Heart right ventricle (tissue), 16 donors: ENCODE results near the gene GNG7. TPM values are rescaled to one million over a fixed set of nuclear protein-coding genes. Genes with fewer than 3 reads are reported as not detected.
A peak's percentile ranks its signal among the peaks of the same experiment; 100 is the strongest.

Experiments used
- ATAC-seq, 8 donors: fragments of 200-7000 bp; cut with Tn5 transposase; one replicate each; pipeline ENCODE4 v1.9.1; 2020; ENCODE audit warnings: mild to moderate bottlenecking in 8 of 8, moderate library complexity in 8 of 8, moderate number of reproducible peaks in 1 of 8
- DNase-seq, 2 donors: peaks; one replicate each; pipeline ENCODE4 v3.0.0-alpha.2; 2020
- H3K27ac ChIP-seq, 10 donors: fragments of 200-600 bp; sonication (generic) in 2 of 10; one replicate each; pipeline versions ENCODE4 v1.5.0 to v1.8.0; 2020 to 2022; ENCODE audit warnings: mild to moderate bottlenecking in 3 of 10
- H3K27me3 ChIP-seq, 7 donors: fragments of 200-600 bp; one replicate each; pipeline ENCODE4 v1.8.0; 2021 to 2022; ENCODE audit warnings: mild to moderate bottlenecking in 2 of 7
- H3K36me3 ChIP-seq, 9 donors: fragments of 200-600 bp; sonication (generic) in 1 of 9; one replicate each; pipeline versions ENCODE4 v1.5.0 to v1.8.0; 2020 to 2022; ENCODE audit warnings: mild to moderate bottlenecking in 2 of 9
- H3K4me1 ChIP-seq, 9 donors: fragments of 200-600 bp; sonication (generic) in 1 of 9; one replicate each; pipeline versions ENCODE4 v1.5.0 to v1.8.0; 2020 to 2022; ENCODE audit warnings: mild to moderate bottlenecking in 4 of 9
- H3K4me3 ChIP-seq, 10 donors: fragments of 200-600 bp; sonication (generic) in 2 of 10; one replicate each; pipeline versions ENCODE4 v1.5.0 to v1.8.0; 2020 to 2022; ENCODE audit warnings: mild to moderate bottlenecking in 7 of 10, moderate library complexity in 2 of 10
- H3K9me3 ChIP-seq, 11 donors: fragments of 200-600 bp in 10 of 11; sonication (generic) in 2 of 11; one replicate each; pipeline versions ENCODE4 v1.5.0 to v1.8.0; 2013 to 2022; ENCODE audit warnings: mild to moderate bottlenecking in 2 of 11, control low read depth in 1 of 11, moderate library complexity in 1 of 11
- WGBS, 2 donors: extraction: QIAGEN DNeasy Blood & Tissue Kit; methylation state at CpG; one replicate each; pipeline ENCODE4 v1.1.7; 2013; ENCODE audit warnings: inconsistent platforms in 1 of 2; 5-methylcytosine and 5-hydroxymethylcytosine counted together
- intact Hi-C, 10 donors: fragments of 100-400 bp; cut with DNase I; formaldehyde crosslinking; loops; one replicate each; pipeline versions ENCODE4 v1.11.1 to v1.14.2; 2022
- polyA plus RNA-seq, 2 donors: library from polyadenylated mRNA; stranded (reverse); fragments of 200-250 nt; gene quantifications; one replicate each; pipeline ENCODE4 v1.2.3, GENCODE V29; 2013
- total RNA-seq, 10 donors: library from RNA; stranded (reverse); fragmentation: NEBNext Ultra II Directional in 3 of 10; extraction: Animal tissue kit (Norgen Biotek cat#: 25700) in 3 of 10; gene quantifications; one replicate each; pipeline versions ENCODE4 v1.2.1 to v1.2.4, GENCODE V29; 2021 to 2023
- TF ChIP-seq, protein P1 (sequence below), 9 donors: fragments of 200-600 bp; sonication (generic) in 2 of 9; IDR thresholded peaks; one replicate each; pipeline versions ENCODE4 v1.5.0 to v1.8.0; 2021 to 2022; ENCODE audit warnings: antibody characterized with exemption in 9 of 9, mild to moderate bottlenecking in 5 of 9, moderate library complexity in 1 of 9
- donor health status: Arrhythmogenic right ventricular cardiomyopathy.
- donor health status: ischemic (EF 13 %, LVEDD 7.1; RV severe dilation, severe dysfunction).
- donor health status: healthy with polysubstance abuse.
- donor health status: DM: no; HTN: yes; CAD: no.
- donor health status: DM: no; HTN: no; CAD: no.
- donor health status: ischemic (EF 25% LVEDD 6.9; RV normal size, moderate dysfunction).
- donor health status: ischemic (EF 25% LVEDD 5.7; RV mildly dilated, moderate dysfunction).
- donor health status: healthy.
- donor health status: DM: yes; HTN: yes; CAD: no.
- donor health status: Ischemic cardiomyopathy.
- donor health status: ischemic (EF 35%, LVEDD 5.7; RV mildly dilated, moderate dysfunction).
- donor health status: nonischemic (EF 11% LVEDD 7.7; RV severe dilation, severe dysfunction).
- donor health status: DM: yes; HTN: yes; CAD: no.
- donor health status: PGD.
- donor health status: ischemic (EF 29% LVEDD 5.4; RV normal size, mild dysfunction).
- donor health status: nonischemic (EF 23%, LVEDD 6.1; RV moderate dilation, normal function).

Gene GNG7
- total and polyA plus RNA-seq, 12 donors: 8.4 to 56.9 (median 39.1) TPM

DNA sequence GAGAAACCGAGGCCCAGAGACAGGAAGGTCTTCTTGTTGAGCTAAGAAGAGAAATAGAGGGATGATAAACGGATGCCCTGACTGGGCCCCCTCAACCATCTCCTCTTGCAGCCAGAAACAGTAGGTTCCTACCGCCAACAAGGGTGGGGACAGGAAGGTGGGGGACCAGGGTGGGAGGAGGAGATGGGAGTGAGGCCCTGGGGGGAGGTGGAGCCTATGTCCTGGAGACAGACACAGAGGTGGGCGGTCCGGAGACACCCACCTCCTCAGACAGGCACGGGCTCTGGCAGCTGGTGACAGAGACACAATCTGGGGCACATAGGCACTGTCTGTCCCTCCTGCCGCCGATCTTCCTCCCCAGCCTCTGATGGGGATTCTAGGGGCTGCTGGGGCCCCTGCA lies 209.6 kb downstream of the GNG7 start:
- H3K27ac ChIP-seq: no peak overlapping the region
- H3K4me1 ChIP-seq: peaks cover 14 to 60% (median 38%) of the 10 kb centered on the region in 9 donors
- H3K4me3 ChIP-seq: no peak overlapping the region
- H3K27me3 ChIP-seq: peaks cover 0 to 50% (median 0%) of the 10 kb centered on the region in 7 donors
- WGBS, 2 donors: 61 to 71% methylated on average over 8 of the region's 8 CpGs
- no peaks in the 10 kb centered on the region for H3K36me3 ChIP-seq
- intact Hi-C loops: loop anchor here in 2 of 10 donors (5.0 kb wide), 1 partner anchor 49 kb away; no protein-coding TSS in a partner anchor
- DNase-seq: no peak
- H3K9me3 ChIP-seq: no peaks in the 10 kb centered on the region
- ATAC-seq: no peak
- TF ChIP-seq, protein P1, sequence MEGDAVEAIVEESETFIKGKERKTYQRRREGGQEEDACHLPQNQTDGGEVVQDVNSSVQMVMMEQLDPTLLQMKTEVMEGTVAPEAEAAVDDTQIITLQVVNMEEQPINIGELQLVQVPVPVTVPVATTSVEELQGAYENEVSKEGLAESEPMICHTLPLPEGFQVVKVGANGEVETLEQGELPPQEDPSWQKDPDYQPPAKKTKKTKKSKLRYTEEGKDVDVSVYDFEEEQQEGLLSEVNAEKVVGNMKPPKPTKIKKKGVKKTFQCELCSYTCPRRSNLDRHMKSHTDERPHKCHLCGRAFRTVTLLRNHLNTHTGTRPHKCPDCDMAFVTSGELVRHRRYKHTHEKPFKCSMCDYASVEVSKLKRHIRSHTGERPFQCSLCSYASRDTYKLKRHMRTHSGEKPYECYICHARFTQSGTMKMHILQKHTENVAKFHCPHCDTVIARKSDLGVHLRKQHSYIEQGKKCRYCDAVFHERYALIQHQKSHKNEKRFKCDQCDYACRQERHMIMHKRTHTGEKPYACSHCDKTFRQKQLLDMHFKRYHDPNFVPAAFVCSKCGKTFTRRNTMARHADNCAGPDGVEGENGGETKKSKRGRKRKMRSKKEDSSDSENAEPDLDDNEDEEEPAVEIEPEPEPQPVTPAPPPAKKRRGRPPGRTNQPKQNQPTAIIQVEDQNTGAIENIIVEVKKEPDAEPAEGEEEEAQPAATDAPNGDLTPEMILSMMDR (IDR thresholded peaks at IDR 0.05): no peak

- TF ChIP-seq, protein P1 (IDR thresholded peaks at IDR 0.05): no peak
- Histone ChIP-seq H3K4me3 (no peak overlapping the region), H3K27ac (no peak overlapping the region), H3K36me3 (no peaks in the 10 kb centered on the region), H3K27me3 (peaks cover 0 to 58% (median 0%) of the 10 kb centered on the region in 7 donors), H3K4me1 (peaks cover 14 to 61% (median 40%) of the 10 kb centered on the region in 9 donors), H3K9me3 (no peaks in the 10 kb centered on the region)
- DNase-seq (no peak), ATAC-seq (no peak)
- intact Hi-C loops: loop anchor here in 2 of 10 donors (5.0 kb wide), 1 partner anchor 51 kb away; no protein-coding TSS in a partner anchor
- 61 to 74% methylated on average over 22 to 23 of the region's 23 CpGs for WGBS, 2 donors
Measured at GRCh38 chr19:2491130-2491801, 211.2 kb downstream of the GNG7 start.

- ATAC-seq: no peak
- Histone ChIP-seq H3K36me3 (no peaks in the 10 kb centered on the region), H3K4me1 (peaks cover 12 to 55% (median 34%) of the 10 kb centered on the region in 9 donors), H3K9me3 (no peaks in the 10 kb centered on the region), H3K27me3 (peaks cover 0 to 58% (median 0%) of the 10 kb centered on the region in 7 donors), H3K4me3 (no peak overlapping the region), H3K27ac (no peak overlapping the region)
- intact Hi-C loops: loop anchor here in 2 of 10 donors (5.0 kb wide), 1 partner anchor 52 kb away; no protein-coding TSS in a partner anchor
- TF ChIP-seq, protein P1 (IDR thresholded peaks at IDR 0.05): no peak
- WGBS, 2 donors: 78 to 82% methylated on average over 7 of the region's 7 CpGs
- DNase-seq: no peak
Measured at GRCh38 chr19:2490659-2491058, 211.8 kb downstream of the GNG7 start.

DNA sequence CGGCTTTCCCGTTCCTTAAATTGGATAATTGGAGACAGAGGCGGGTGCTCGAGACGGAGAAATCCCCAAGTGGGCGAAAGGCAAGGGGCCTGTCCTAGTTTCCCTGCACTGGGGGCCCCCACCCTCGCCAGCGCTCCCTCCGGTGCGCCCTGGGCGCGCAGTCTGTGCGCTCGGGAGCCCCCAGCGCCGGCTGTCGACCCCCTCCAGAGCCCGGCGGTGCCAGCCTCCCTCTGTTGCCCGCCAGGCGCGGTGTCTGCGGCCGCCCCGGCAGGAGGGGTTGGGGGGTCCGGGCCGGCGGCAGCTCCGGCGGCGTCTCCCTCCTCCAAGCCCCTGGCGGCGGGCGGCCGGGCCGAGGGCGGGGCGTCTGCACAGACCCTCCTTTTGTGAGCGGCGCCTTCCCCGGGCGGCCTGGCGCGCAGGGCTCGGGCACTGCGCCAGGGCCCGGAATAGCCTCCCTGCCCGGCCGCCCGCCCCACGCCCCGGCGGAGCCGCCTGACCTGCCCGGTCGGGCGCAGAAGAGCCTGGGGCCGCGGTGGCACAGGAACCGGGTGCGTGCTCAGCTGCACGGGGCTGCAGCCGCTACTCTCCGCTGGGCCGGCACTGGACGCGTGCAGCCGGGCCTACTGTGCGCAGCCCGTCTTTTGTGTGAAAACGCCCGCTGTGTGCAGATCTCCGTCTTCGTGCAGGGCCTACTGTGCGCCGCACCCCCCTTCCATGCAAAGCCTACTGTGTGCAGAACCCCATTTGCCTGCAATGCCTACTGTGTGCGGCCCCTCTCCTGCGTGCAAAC lies 213.4 kb downstream of the GNG7 start:
- no peaks in the 10 kb centered on the region for H3K36me3 ChIP-seq
- 2 to 5% methylated on average over 52 to 78 of the region's 78 CpGs for WGBS, 2 donors
- H3K27ac ChIP-seq: peak overlapping the region; percentile 53 to 81 (median 73)
- peaks cover 0 to 2% (median 0%) of the 10 kb centered on the region in 11 donors for H3K9me3 ChIP-seq
- DNase-seq: peak; percentile 50 to 73
- H3K4me1 ChIP-seq: peaks cover 5 to 40% (median 24%) of the 10 kb centered on the region in 9 donors
- TF ChIP-seq, protein P1 (IDR thresholded peaks at IDR 0.05): peak in 3 of 9 donors; percentile 17 to 29 (median 24)
- peaks cover 0 to 58% (median 0%) of the 10 kb centered on the region in 7 donors for H3K27me3 ChIP-seq
- peak overlapping the region in 9 of 10 donors; percentile 40 to 68 (median 54) for H3K4me3 ChIP-seq
- ATAC-seq: peak; percentile 72 to 89 (median 80)
- intact Hi-C loops: loop anchor here in 1 of 10 donors (10.0 kb wide), 1 partner anchor 46 kb away; no protein-coding TSS in a partner anchor
